HG02678 (cell line): ENCODE results near the gene B3GAT3.
A peak's percentile ranks its signal among the peaks of the same experiment; 100 is the strongest.
"Not testable (repeated sequence)": the region's sequence is repeated elsewhere in the genome, so short reads cannot be mapped to it uniquely, and the experiment has no call there.

Experiments
- ATAC-seq: cut with Tn5 transposase; IDR thresholded peaks from one replicate; pipeline ENCODE4 v1.9.1; 2021; ENCODE audit warnings: mild to moderate bottlenecking, moderate library complexity; ENCODE audit not compliant: unreplicated experiment

Gene B3GAT3

DNA sequence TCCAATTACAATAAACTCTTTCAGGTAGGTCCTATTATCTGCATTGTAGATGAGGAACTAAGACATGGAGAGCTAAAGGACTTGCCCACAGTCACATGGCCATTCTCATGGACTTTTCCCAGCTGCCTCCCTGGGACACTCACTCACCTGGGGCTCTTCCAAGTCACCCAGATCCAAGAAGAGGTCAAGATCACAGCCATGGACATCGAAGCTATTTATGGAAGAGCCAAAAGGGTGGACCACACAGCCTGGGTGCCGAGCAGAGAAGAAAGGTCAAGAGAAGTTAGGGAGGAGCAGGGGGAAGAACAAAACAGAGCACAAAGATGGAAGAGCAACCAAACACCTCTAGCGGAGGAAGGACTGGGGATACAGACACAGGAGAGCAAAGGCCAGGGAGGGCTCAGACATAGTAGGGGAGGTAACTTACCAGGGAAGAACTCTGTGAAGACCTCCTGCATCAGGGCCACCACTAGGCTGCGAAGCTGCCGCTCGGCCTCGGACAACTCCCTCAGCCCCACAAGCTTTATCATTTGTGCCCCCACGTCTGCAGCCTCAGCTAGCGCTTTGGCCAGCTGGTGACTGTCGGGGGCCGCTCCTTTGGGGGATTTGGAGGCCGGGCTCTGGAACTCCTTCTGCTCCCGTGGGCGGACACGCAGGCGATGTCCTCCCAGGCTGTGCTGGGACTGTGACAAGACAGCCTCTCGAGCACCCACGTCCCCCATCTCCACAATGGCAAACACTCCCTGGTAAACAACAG lies 40.6 kb downstream of the B3GAT3 start:
- no peak for ATAC-seq

GRCh38 chr11:62579252-62579651 lies 42.5 kb downstream of the B3GAT3 start:
- no peak for ATAC-seq

DNA sequence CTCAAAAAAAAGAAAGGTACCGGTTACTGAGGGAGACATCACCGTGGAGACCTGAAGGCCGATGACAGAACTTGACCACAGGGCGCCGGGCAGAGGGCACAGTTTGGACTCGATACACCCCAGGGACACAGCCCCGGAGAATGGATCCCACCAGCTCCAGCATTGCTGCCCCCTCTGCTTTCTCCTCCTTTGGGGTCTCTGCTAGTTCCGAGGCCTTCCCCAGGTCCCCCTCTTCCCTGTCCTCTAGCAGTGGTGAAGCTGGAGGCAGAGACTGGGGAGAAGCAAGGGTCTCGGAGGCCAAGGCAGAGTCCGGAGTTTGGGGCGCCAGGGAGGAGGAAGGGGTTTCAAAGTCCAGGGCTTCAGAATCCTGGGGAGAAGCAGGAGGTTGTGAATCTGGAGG lies 43.2 kb downstream of the B3GAT3 start:
- no peak for ATAC-seq

- ATAC-seq = no peak
Measured at GRCh38 chr11:62577046-62577714, 44.6 kb downstream of the B3GAT3 start.

DNA sequence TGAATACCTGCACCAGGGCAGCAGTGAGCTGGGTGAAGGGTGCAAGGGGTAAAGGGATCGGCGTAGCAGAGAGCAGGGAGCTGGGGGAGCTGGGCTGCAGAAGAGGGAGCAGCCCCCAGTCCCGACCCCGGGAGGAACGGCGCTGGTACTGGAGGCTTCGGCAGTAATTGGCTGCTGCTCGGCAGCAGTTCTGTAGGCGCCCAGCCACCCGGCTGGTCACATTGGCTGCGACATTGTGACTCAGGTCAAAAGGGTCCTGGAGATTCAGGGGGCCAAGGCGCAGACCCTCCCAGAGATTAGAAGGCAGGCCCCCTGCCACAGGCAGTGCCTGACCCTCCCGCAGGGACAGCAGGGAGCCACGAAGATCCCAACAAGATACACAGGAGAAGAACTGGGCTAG lies 45.9 kb downstream of the B3GAT3 start:
- ATAC-seq = no peak

DNA sequence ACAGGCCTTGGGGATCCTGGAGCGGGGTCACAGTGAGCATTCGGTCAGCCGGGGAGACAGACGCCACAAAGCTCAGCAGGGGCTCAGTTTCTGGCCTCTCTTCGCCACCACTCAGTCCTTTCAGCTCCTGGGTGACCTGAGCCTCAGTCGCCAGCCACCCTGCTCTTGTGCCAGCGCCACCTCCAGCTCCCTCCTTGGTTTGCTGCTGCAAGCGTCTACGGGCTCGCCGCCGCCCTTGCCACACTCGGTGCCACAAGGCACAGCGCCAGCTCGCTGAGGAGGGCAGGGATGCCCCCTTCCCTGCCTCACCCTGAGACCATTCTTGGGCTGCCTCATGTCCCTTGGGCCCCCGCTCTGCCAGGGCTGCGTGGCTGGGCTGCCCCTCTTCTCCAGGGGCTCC lies 46.6 kb downstream of the B3GAT3 start:
- no peak for ATAC-seq

GRCh38 chr11:62574363-62575071 lies 47.3 kb downstream of the B3GAT3 start:
- peak; percentile 3 for ATAC-seq

- ATAC-seq = peak; percentile 86
Measured at GRCh38 chr11:62573592-62574362, 48.0 kb downstream of the B3GAT3 start, which contains the start of gene EEF1G. TSS of gene EEF1G (minus strand) at chr11:62573891. CDS start at chr11:62573842, 49 bp downstream.

DNA sequence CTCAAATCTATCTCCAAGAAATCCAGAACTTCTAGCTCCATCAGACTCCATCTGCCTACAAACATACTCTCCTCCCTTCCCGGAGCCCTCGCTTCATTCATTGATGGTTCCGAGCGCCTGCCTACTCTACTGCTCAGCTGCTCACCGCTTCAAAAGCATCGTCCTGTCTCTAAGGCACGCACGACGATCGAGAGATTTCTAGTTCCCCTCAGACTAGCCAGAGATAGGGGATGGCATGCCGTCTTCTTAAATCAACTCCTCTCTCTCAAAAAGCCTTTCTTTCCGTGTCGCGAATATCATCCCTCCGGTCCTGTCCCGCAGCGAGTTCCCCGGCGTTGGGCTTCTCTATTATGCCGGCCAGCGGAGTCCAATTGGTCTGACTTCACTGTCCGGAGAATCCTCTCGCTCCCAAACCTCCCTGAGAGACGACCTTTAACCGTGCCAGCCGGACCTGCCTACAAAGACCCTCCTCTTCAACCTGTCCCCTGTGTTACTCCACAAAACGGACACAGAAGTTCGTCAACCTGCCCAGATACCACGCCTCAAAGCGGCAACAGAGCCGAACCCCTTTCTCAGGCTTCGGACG lies 48.7 kb downstream of the B3GAT3 start:
- ATAC-seq = no peak

GRCh38 chr11:62572431-62572830 lies 49.4 kb downstream of the B3GAT3 start:
- no peak for ATAC-seq

- ATAC-seq = not testable (repeated sequence)
Measured at GRCh38 chr11:62571493-62571892, 50.3 kb downstream of the B3GAT3 start.

DNA sequence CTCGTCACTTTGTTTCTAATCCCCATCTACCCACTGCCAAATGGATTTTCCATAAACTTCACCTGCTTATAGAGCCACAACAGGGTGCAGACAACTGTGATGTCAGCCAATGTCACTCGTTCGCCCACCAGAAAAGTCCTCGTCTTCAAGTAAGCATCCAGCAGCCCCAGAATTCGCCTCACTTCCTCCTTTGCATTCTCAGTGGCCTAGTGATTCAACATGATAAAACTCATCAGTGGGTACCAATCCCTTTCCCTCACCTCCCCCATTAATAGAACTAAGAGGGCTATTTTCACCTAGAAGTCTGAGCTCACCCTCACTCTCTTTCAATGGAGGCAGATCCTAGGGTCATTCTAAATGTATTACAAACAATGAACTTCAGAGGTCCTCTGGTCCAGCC lies 50.9 kb downstream of the B3GAT3 start:
- not testable (repeated sequence) for ATAC-seq

DNA sequence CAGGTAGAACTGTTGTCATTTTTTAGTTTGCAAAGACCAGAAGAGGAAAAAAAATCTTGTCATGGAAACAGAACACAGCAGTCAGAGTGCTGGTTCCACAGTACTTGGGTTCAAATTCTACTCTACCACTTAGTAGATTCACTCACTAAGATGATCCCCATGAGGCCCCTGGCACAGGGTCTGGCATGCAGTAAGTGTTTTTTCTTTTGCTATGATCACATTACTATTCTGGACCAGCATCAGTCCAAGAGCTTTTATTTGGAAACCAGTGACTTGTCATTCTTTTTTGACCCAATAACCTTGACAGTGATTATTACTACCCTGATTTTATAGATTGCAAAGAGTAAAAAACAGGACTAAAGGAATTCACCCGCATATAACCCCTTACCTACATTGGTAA lies 52.2 kb downstream of the B3GAT3 start:
- ATAC-seq = no peak

- no peak for ATAC-seq
Measured at GRCh38 chr11:62567018-62567633, 54.7 kb downstream of the B3GAT3 start.

DNA sequence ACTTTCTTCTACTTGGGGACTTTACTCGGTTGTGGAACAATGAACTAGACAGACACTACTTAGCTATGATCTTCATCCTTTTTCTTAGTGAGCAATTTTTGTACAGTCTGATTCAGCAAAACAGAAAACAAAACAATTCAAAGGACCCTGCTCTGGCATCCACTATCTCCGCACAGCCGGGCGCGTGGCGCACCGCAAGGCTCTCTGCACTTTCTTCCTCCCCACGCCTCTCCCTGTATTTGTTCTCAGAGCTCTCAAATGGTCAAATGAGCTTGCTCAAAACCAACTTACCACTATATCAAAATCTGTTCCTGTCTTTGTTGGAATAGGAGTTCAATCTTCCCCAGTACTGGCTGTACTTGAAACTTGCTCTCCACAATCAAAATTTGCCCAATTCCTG lies 55.5 kb downstream of the B3GAT3 start:
- no peak for ATAC-seq
